Measurements from ENCODE around the gene RIN1. TPM values are rescaled to one million over a fixed set of nuclear protein-coding genes. Genes with fewer than 3 reads are reported as not detected.

The RIN1 gene
- polyA plus RNA-seq, 3 donors = 6.1 to 15.4 (median 7.6) TPM

GRCh38 chr11:66284526-66285078, 51.6 kb downstream of the RIN1 start:
- H3K4me1 ChIP-seq (ENCODE audit: control insufficient read depth in 1 of 2, insufficient read depth in 2 of 2, low read length in 2 of 2) = peaks cover 28 to 40% of the 10 kb centered on the region in 2 donors
- no peak overlapping the region for H3K9ac ChIP-seq (ENCODE audit: insufficient read depth, low read length, poor library complexity, severe bottlenecking)
- no peak for DNase-seq

GRCh38 chr11:66283461-66284105, 52.7 kb downstream of the RIN1 start:
- 77% methylated on average over 4 of the region's 14 CpGs for WGBS (ENCODE audit: insufficient coverage)

More at GRCh38 chr11:66284526-66285078, 51.6 kb downstream of the RIN1 start:
- Histone ChIP-seq H3K27me3 (ENCODE audit: control insufficient read depth in 2 of 2, insufficient read depth in 2 of 2, low read length in 2 of 2) (peaks cover 0 to 6% of the 10 kb centered on the region in 2 donors), H4K20me1 (ENCODE audit: insufficient read depth, low read length) (peaks cover 30% of the 10 kb centered on the region), H2AFZ (ENCODE audit: insufficient read depth, low read depth, low read length, poor library complexity, severe bottlenecking) (no peak overlapping the region), H3K4me2 (replicated peaks; ENCODE audit: extremely low read depth, low read length, poor library complexity, severe bottlenecking) (no peak overlapping the region), H3K4me3 (replicated peaks in 1 of 3; ENCODE audit: low read depth in 2 of 3, low read length in 3 of 3) (no peak overlapping the region), H3K9me3 (replicated peaks in 1 of 2; ENCODE audit: control insufficient read depth in 1 of 2, insufficient read depth in 1 of 2, low read length in 2 of 2) (no peaks in the 10 kb centered on the region), H3K36me3 (replicated peaks in 1 of 2; ENCODE audit: control insufficient read depth in 1 of 2, insufficient read depth in 2 of 2, low read length in 2 of 2) (peaks cover 3 to 14% of the 10 kb centered on the region in 2 donors), H3K79me2 (ENCODE audit: insufficient read depth, low read length) (no peaks in the 10 kb centered on the region), H3K27ac (ENCODE audit: low read depth in 1 of 2, low read length in 2 of 2) (no peak overlapping the region)
- Mint-ChIP-seq H3K9me3 (peaks cover 0 to 2% (median under 1%) of the 10 kb centered on the region in 7 donors), H3K4me3 (no peak overlapping the region), H3K4me1 (peaks cover 35% of the 10 kb centered on the region), H3K27me3 (ENCODE audit: low read depth in 3 of 3) (peaks cover 11 to 19% (median 12%) of the 10 kb centered on the region in 3 donors), H3K27ac (no peak overlapping the region), H3K36me3 (peaks cover 6 to 15% of the 10 kb centered on the region in 2 donors)
- TF ChIP-seq CTCF (IDR thresholded peaks at IDR 0.05) = no peak
- intact Hi-C loops (cut with micrococcal nuclease) = no loop called here
- 92% methylated on average over 13 of the region's 16 CpGs for WGBS (ENCODE audit: insufficient coverage)

More at GRCh38 chr11:66283461-66284105, 52.7 kb downstream of the RIN1 start:
- H2AFZ ChIP-seq (ENCODE audit: insufficient read depth, low read depth, low read length, poor library complexity, severe bottlenecking) = no peak overlapping the region
- H3K36me3 Mint-ChIP-seq = peaks cover 10 to 17% of the 10 kb centered on the region in 2 donors
- H3K9ac ChIP-seq (ENCODE audit: insufficient read depth, low read length, poor library complexity, severe bottlenecking) = no peak overlapping the region
- H3K27me3 ChIP-seq (ENCODE audit: control insufficient read depth in 2 of 2, insufficient read depth in 2 of 2, low read length in 2 of 2) = peaks cover 3 to 14% of the 10 kb centered on the region in 2 donors
- no peak for DNase-seq
- peaks cover 0 to 7% (median 2%) of the 10 kb centered on the region in 7 donors for H3K9me3 Mint-ChIP-seq
- H3K4me3 ChIP-seq (replicated peaks in 1 of 3; ENCODE audit: low read depth in 2 of 3, low read length in 3 of 3) = no peak overlapping the region
- peaks cover 33% of the 10 kb centered on the region for H3K4me1 Mint-ChIP-seq
- peaks cover 3 to 14% of the 10 kb centered on the region in 2 donors for H3K36me3 ChIP-seq (replicated peaks in 1 of 2; ENCODE audit: control insufficient read depth in 1 of 2, insufficient read depth in 2 of 2, low read length in 2 of 2)
- H3K4me2 ChIP-seq (replicated peaks; ENCODE audit: extremely low read depth, low read length, poor library complexity, severe bottlenecking) = no peak overlapping the region
- H3K4me1 ChIP-seq (ENCODE audit: control insufficient read depth in 1 of 2, insufficient read depth in 2 of 2, low read length in 2 of 2) = peaks cover 23 to 35% of the 10 kb centered on the region in 2 donors
- intact Hi-C loops (cut with micrococcal nuclease) = loop anchor here (2.0 kb wide), 1 partner anchor 61 kb away; no protein-coding TSS in a partner anchor
- no peak overlapping the region for H3K4me3 Mint-ChIP-seq
- H3K27me3 Mint-ChIP-seq (ENCODE audit: low read depth in 3 of 3) = peaks cover 20 to 24% (median 22%) of the 10 kb centered on the region in 3 donors
- peak overlapping the region in 1 of 7 donors; percentile 70 for H3K27ac Mint-ChIP-seq
- H4K20me1 ChIP-seq (ENCODE audit: insufficient read depth, low read length) = peaks cover 40% of the 10 kb centered on the region
- H3K9me3 ChIP-seq (replicated peaks in 1 of 2; ENCODE audit: control insufficient read depth in 1 of 2, insufficient read depth in 1 of 2, low read length in 2 of 2) = no peaks in the 10 kb centered on the region
- no peak overlapping the region for H3K27ac ChIP-seq (ENCODE audit: low read depth in 1 of 2, low read length in 2 of 2)
- no peaks in the 10 kb centered on the region for H3K79me2 ChIP-seq (ENCODE audit: insufficient read depth, low read length)
- TF ChIP-seq CTCF (IDR thresholded peaks at IDR 0.05) = no peak

Measured in CD14-positive monocyte (primary cell).